GM23338 (cell line): ENCODE measurements around the gene HTR2B. TPM values are rescaled to one million over a fixed set of nuclear protein-coding genes. Genes with fewer than 3 reads are reported as not detected.

Source experiments
- ATAC-seq: fragments of 200-7000 bp; cut with Tn5 transposase; 3 replicates; pipeline ENCODE4 v1.9.1; 2020
- DNase-seq: peaks from one replicate; pipeline ENCODE4 v3.0.0-alpha.2; 2015; ENCODE audit warnings: low spot score
- H2AFZ ChIP-seq: fragments of 200-600 bp; sonication (generic); 2 replicates; pipeline ENCODE4 v1.8.0; 2016; ENCODE audit warnings: antibody characterized with exemption, mild to moderate bottlenecking, moderate library complexity
- H3F3A ChIP-seq: fragments of 200-600 bp; sonication (generic); replicated peaks from 2 replicates; pipeline ENCODE4 v1.8.0; 2017; ENCODE audit warnings: antibody characterized with exemption, mixed run types, low read depth
- H3K27ac ChIP-seq: fragments of 200-600 bp; sonication (generic); 2 replicates; pipeline ENCODE4 v1.6.1; 2016; ENCODE audit warnings: low read depth
- H3K27me3 ChIP-seq: fragments of 200-600 bp; sonication (generic); 2 replicates; pipeline ENCODE4 v1.8.0; 2016; ENCODE audit warnings: mild to moderate bottlenecking, mixed run types, moderate library complexity; ENCODE audit not compliant: insufficient read depth
- H3K36me3 ChIP-seq: fragments of 200-600 bp; sonication (generic); 2 replicates; pipeline ENCODE4 v1.8.0; 2016; ENCODE audit warnings: mild to moderate bottlenecking; ENCODE audit not compliant: insufficient read depth
- H3K4me1 ChIP-seq: fragments of 200-600 bp; sonication (generic); 2 replicates; pipeline ENCODE4 v1.8.0; 2016; ENCODE audit warnings: mild to moderate bottlenecking, moderate library complexity; ENCODE audit not compliant: insufficient read depth
- H3K4me2 ChIP-seq: fragments of 200-600 bp; sonication (generic); 2 replicates; pipeline ENCODE4 v1.7.1; 2017; ENCODE audit warnings: mixed run types
- H3K4me3 ChIP-seq: fragments of 200-600 bp; sonication (generic); 2 replicates; pipeline ENCODE4 v1.6.1; 2016; ENCODE audit warnings: mixed run types
- H3K79me2 ChIP-seq: fragments of 200-600 bp; sonication (generic); replicated peaks from 2 replicates; pipeline ENCODE4 v1.8.0; 2017; ENCODE audit warnings: mild to moderate bottlenecking; ENCODE audit not compliant: insufficient read depth
- H3K9me2 ChIP-seq: fragments of 200-600 bp; sonication (generic); 2 replicates; pipeline ENCODE4 v1.8.0; 2017; ENCODE audit not compliant: insufficient read depth
- H4K20me1 ChIP-seq: fragments of 200-600 bp; sonication (generic); replicated peaks from 2 replicates; pipeline ENCODE4 v1.8.0; 2017; ENCODE audit warnings: mild to moderate bottlenecking; ENCODE audit not compliant: insufficient read depth
- H3K27ac Mint-ChIP-seq: 2 replicates; pipeline ENCODE4 v1.8.0; 2020; ENCODE audit warnings: inconsistent platforms, mild to moderate bottlenecking, moderate library complexity, mixed read lengths
- H3K27me3 Mint-ChIP-seq: 3 replicates; pipeline ENCODE4 v1.8.0; 2022; ENCODE audit warnings: low read depth, mild to moderate bottlenecking, moderate library complexity, mixed read lengths, inconsistent platforms; ENCODE audit not compliant: insufficient read depth, poor library complexity
- H3K36me3 Mint-ChIP-seq: 3 replicates; pipeline ENCODE4 v1.8.0; 2021; ENCODE audit warnings: low read depth, mild to moderate bottlenecking, inconsistent platforms, moderate library complexity, mixed read lengths
- H3K4me1 Mint-ChIP-seq: 3 replicates; pipeline ENCODE4 v1.8.0; 2020; ENCODE audit warnings: mild to moderate bottlenecking, inconsistent platforms, mixed read lengths
- H3K4me3 Mint-ChIP-seq: 3 replicates; pipeline ENCODE4 v1.8.0; 2021; ENCODE audit warnings: moderate library complexity, mild to moderate bottlenecking, inconsistent platforms, mixed read lengths
- H3K9me3 Mint-ChIP-seq: 3 replicates; pipeline ENCODE4 v1.8.0; 2020; ENCODE audit warnings: moderate library complexity, mild to moderate bottlenecking, inconsistent platforms, mixed read lengths
- CREB1 ChIP-seq: fragments of 250-450 bp; sonication (Bioruptor Pico); IDR thresholded peaks from 2 replicates; pipeline ENCODE4 v1.5.0; 2020; ENCODE audit warnings: low read depth, mild to moderate bottlenecking, moderate library complexity
- CTCF ChIP-seq, 2 experiments: fragments of 200-600 bp in 1 of 2; sonication (generic) in 1 of 2; conservative IDR thresholded peaks; 2 replicates each; pipeline versions ENCODE4 v1.5.1 to v1.6.1; 2016 to 2017; ENCODE audit warnings: antibody characterized with exemption in 2 of 2, low read depth in 2 of 2, mild to moderate bottlenecking in 2 of 2, moderate library complexity in 1 of 2
- ETS1 ChIP-seq: IDR thresholded peaks from 2 replicates; pipeline ENCODE4 v1.6.1; 2016; ENCODE audit warnings: antibody characterized with exemption
- EZH2 ChIP-seq: fragments of 200-600 bp; sonication (generic); IDR thresholded peaks from one replicate; pipeline ENCODE4 v1.8.0; 2017; ENCODE audit warnings: antibody characterized with exemption, mild to moderate bottlenecking, low read depth; ENCODE audit not compliant: unreplicated experiment
- EZH2phosphoT487 ChIP-seq: fragments of 200-600 bp; sonication (generic); IDR thresholded peaks from one replicate; pipeline ENCODE4 v1.8.1; 2018; ENCODE audit warnings: antibody characterized with exemption; ENCODE audit not compliant: unreplicated experiment
- JUNB ChIP-seq: IDR thresholded peaks from one replicate; pipeline ENCODE4 v1.6.1; 2016; ENCODE audit warnings: antibody characterized with exemption; ENCODE audit not compliant: unreplicated experiment
- NANOG ChIP-seq: IDR thresholded peaks from 2 replicates; pipeline ENCODE4 v1.6.1; 2016; ENCODE audit warnings: antibody characterized with exemption, borderline replicate concordance
- POLR2AphosphoS5 ChIP-seq: IDR thresholded peaks from 2 replicates; pipeline ENCODE4 v1.6.1; 2016; ENCODE audit warnings: antibody characterized with exemption, low read depth
- REST ChIP-seq: IDR thresholded peaks from one replicate; pipeline ENCODE4 v1.6.1; 2018; ENCODE audit warnings: antibody characterized with exemption; ENCODE audit not compliant: unreplicated experiment
- STAT1 ChIP-seq: IDR thresholded peaks from one replicate; pipeline ENCODE4 v1.6.1; 2016; ENCODE audit warnings: antibody characterized with exemption; ENCODE audit not compliant: unreplicated experiment
- ZNF114 ChIP-seq: fragments of 250-450 bp; sonication (Bioruptor Pico); IDR thresholded peaks from 2 replicates; pipeline ENCODE4 v1.5.0; 2020; ENCODE audit warnings: mild to moderate bottlenecking, moderate library complexity
- ZNF331 ChIP-seq: fragments of 250-450 bp; sonication (Bioruptor Pico); IDR thresholded peaks from 2 replicates; pipeline ENCODE4 v1.5.0; 2020; ENCODE audit warnings: low read depth, mild to moderate bottlenecking, moderate library complexity
- polyA plus RNA-seq: library from polyadenylated mRNA; unstranded; fragments of >200 nt; fragmentation: Nextera tagmentation; extraction: Ambion mirVana; gene quantifications from 2 replicates; pipeline ENCODE4 v1.2.1, GENCODE V29; 2016
- total RNA-seq: library from RNA; depleted of rRNA; stranded (reverse); fragments of >200 nt; shearing (Covaris generic); gene quantifications from 2 replicates; pipeline ENCODE4 v1.2.3, GENCODE V29; 2014
- TF ChIP-seq, protein P1 (sequence below): fragments of 250-450 bp; sonication (Bioruptor Pico); IDR thresholded peaks from 2 replicates; pipeline ENCODE4 v1.5.0; 2020; ENCODE audit warnings: mild to moderate bottlenecking, moderate library complexity

The HTR2B gene
- total and polyA plus RNA-seq, 2 experiments from 2014 or later: 0.16 TPM; not detected in 1

DNA sequence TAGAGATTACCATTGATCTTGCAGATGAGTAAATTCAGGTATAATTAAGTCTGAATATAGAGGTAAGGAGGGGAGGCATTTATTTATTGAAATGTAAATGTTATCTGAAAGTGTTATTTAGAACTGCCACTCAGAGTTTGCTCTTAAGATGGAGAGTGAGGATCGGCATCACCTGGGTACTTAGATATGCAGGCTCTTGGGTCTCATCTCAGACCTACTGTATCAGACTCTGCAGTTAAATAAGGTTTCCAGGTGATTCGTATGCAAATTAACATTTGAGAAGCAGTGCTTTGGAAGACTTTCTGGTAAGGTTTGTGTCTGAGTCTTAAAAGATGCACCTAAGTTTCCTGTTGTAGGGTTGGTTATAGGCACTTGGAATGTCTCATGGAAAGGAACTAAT lies 9.2 kb downstream of the HTR2B start:
- Histone ChIP-seq H3K27ac (peak overlapping the region; percentile 36), H3K27me3 (no peaks in the 10 kb centered on the region), H3K79me2 (no peaks in the 10 kb centered on the region), H4K20me1 (no peaks in the 10 kb centered on the region), H3K36me3 (no peaks in the 10 kb centered on the region), H3F3A (no peaks in the 10 kb centered on the region), H3K4me3 (no peak overlapping the region), H3K4me2 (peak overlapping the region; percentile 5; the same call in 1 of the 2 replicates), H3K9me2 (no peaks in the 10 kb centered on the region), H3K4me1 (peaks cover 17% of the 10 kb centered on the region), H2AFZ (no peak overlapping the region)
- DNase-seq (peak; percentile 41), ATAC-seq (peak; percentile 64)
- H3K27ac Mint-ChIP-seq: 0 out of 2 replicates have a peak overlapping the region, but pooled peaks have one; percentile 36
- no peak overlapping the region for H3K4me3 Mint-ChIP-seq
- peaks cover 2% of the 10 kb centered on the region for H3K27me3 Mint-ChIP-seq
- H3K9me3 Mint-ChIP-seq: no peaks in the 10 kb centered on the region
- peaks cover 35% of the 10 kb centered on the region for H3K4me1 Mint-ChIP-seq
- TF ChIP-seq NANOG (no peak), ZNF114 (CRISPR knock-in tag) (no peak), ETS1 (no peak), CREB1 (CRISPR knock-in tag) (no peak), EZH2phosphoT487 (no peak), EZH2 (no peak), STAT1 (no peak), CTCF (conservative IDR thresholded peaks at IDR 0.05; ENCODE audit: low read depth in 2 of 2) (no peak), ZNF331 (CRISPR knock-in tag) (no peak), POLR2AphosphoS5 (no peak), REST (no peak), JUNB (no peak)
- TF ChIP-seq, protein P1, sequence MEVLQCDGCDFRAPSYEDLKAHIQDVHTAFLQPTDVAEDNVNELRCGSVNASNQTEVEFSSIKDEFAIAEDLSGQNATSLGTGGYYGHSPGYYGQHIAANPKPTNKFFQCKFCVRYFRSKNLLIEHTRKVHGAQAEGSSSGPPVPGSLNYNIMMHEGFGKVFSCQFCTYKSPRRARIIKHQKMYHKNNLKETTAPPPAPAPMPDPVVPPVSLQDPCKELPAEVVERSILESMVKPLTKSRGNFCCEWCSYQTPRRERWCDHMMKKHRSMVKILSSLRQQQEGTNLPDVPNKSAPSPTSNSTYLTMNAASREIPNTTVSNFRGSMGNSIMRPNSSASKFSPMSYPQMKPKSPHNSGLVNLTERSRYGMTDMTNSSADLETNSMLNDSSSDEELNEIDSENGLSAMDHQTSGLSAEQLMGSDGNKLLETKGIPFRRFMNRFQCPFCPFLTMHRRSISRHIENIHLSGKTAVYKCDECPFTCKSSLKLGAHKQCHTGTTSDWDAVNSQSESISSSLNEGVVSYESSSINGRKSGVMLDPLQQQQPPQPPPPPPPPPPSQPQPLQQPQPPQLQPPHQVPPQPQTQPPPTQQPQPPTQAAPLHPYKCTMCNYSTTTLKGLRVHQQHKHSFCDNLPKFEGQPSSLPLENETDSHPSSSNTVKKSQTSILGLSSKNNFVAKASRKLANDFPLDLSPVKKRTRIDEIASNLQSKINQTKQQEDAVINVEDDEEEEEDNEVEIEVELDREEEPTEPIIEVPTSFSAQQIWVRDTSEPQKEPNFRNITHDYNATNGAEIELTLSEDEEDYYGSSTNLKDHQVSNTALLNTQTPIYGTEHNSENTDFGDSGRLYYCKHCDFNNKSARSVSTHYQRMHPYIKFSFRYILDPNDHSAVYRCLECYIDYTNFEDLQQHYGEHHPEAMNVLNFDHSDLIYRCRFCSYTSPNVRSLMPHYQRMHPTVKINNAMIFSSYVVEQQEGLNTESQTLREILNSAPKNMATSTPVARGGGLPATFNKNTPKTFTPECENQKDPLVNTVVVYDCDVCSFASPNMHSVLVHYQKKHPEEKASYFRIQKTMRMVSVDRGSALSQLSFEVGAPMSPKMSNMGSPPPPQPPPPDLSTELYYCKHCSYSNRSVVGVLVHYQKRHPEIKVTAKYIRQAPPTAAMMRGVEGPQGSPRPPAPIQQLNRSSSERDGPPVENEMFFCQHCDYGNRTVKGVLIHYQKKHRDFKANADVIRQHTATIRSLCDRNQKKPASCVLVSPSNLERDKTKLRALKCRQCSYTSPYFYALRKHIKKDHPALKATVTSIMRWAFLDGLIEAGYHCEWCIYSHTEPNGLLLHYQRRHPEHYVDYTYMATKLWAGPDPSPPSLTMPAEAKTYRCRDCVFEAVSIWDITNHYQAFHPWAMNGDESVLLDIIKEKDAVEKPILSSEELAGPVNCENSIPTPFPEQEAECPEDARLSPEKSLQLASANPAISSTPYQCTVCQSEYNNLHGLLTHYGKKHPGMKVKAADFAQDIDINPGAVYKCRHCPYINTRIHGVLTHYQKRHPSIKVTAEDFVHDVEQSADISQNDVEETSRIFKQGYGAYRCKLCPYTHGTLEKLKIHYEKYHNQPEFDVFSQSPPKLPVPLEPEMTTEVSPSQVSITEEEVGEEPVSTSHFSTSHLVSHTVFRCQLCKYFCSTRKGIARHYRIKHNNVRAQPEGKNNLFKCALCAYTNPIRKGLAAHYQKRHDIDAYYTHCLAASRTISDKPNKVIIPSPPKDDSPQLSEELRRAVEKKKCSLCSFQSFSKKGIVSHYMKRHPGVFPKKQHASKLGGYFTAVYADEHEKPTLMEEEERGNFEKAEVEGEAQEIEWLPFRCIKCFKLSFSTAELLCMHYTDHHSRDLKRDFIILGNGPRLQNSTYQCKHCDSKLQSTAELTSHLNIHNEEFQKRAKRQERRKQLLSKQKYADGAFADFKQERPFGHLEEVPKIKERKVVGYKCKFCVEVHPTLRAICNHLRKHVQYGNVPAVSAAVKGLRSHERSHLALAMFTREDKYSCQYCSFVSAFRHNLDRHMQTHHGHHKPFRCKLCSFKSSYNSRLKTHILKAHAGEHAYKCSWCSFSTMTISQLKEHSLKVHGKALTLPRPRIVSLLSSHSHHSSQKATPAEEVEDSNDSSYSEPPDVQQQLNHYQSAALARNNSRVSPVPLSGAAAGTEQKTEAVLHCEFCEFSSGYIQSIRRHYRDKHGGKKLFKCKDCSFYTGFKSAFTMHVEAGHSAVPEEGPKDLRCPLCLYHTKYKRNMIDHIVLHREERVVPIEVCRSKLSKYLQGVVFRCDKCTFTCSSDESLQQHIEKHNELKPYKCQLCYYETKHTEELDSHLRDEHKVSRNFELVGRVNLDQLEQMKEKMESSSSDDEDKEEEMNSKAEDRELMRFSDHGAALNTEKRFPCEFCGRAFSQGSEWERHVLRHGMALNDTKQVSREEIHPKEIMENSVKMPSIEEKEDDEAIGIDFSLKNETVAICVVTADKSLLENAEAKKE: no peak
- peaks cover 7% of the 10 kb centered on the region; the same call in 2 of the 3 replicates for H3K36me3 Mint-ChIP-seq
